Natural killer cell (primary cell): ENCODE results near the gene EXOC6B. TPM values are rescaled to one million over a fixed set of nuclear protein-coding genes. Genes with fewer than 3 reads are reported as not detected.

ENCODE experiments used
- ATAC-seq, 3 donors: fragments of 150-1000 bp in 2 of 3; fragments of 200-7000 bp in 1 of 3; cut with Tn5 transposase; 1 replicate in 1 of 3; 2 replicates in 2 of 3; pipeline ENCODE4 v1.10.0; 2021; ENCODE audit warnings: mild to moderate bottlenecking in 2 of 3, moderate library complexity in 2 of 3
- DNase-seq, 2 donors: peaks; one replicate each; pipeline versions ENCODE4 v3.0.0 to v3.0.0-alpha.2; 2013 to 2021; ENCODE audit warnings: mixed read lengths in 1 of 2
- H3K27ac ChIP-seq: one replicate; pipeline ENCODE4 v1.5.1; 2013; ENCODE audit warnings: mild to moderate bottlenecking, low read length
- H3K27me3 ChIP-seq: one replicate; pipeline ENCODE4 v1.6.1; 2013; ENCODE audit warnings: low read length; ENCODE audit not compliant: control insufficient read depth, insufficient read depth
- H3K36me3 ChIP-seq: one replicate; pipeline ENCODE4 v1.6.1; 2013; ENCODE audit warnings: low read length; ENCODE audit not compliant: control insufficient read depth, insufficient read depth
- H3K4me1 ChIP-seq: one replicate; pipeline ENCODE4 v1.6.1; 2013; ENCODE audit warnings: low read length; ENCODE audit not compliant: control insufficient read depth, insufficient read depth
- H3K4me3 ChIP-seq: one replicate; pipeline ENCODE4 v1.5.1; 2013; ENCODE audit warnings: low read length
- H3K9me3 ChIP-seq: one replicate; pipeline ENCODE4 v1.6.1; 2013; ENCODE audit warnings: low read length; ENCODE audit not compliant: control insufficient read depth, insufficient read depth
- H3K27ac Mint-ChIP-seq, 2 donors: one replicate each; pipeline ENCODE4 v1.8.0; 2022; ENCODE audit warnings: mild to moderate bottlenecking in 2 of 2, mixed read lengths in 2 of 2, moderate library complexity in 1 of 2
- H3K27me3 Mint-ChIP-seq, 2 donors: one replicate each; pipeline ENCODE4 v1.8.0; 2022; ENCODE audit warnings: low read depth in 2 of 2, mixed read lengths in 2 of 2
- H3K36me3 Mint-ChIP-seq: one replicate; pipeline ENCODE4 v1.8.0; 2022; ENCODE audit warnings: mixed read lengths
- H3K4me1 Mint-ChIP-seq, 2 donors: one replicate each; pipeline ENCODE4 v1.8.0; 2022; ENCODE audit warnings: mixed read lengths in 2 of 2
- H3K4me3 Mint-ChIP-seq: one replicate; pipeline ENCODE4 v1.8.0; 2022; ENCODE audit warnings: mild to moderate bottlenecking, moderate library complexity, mixed read lengths
- H3K9me3 Mint-ChIP-seq, 2 donors: one replicate each; pipeline ENCODE4 v1.8.0; 2022; ENCODE audit warnings: mixed read lengths in 2 of 2
- WGBS: methylation state at CpG from one replicate; pipeline ENCODE4 v1.1.7; 2013; ENCODE audit warnings: missing lambda C conversion rate; ENCODE audit not compliant: insufficient coverage; 5-methylcytosine and 5-hydroxymethylcytosine counted together
- intact Hi-C: fragments of 100-400 bp; cut with micrococcal nuclease; formaldehyde crosslinking; loops from one replicate; pipeline ENCODE4 v1.14.2; 2022
- total RNA-seq, 4 donors: library from RNA; stranded (reverse); fragments of 120-200 nt in 1 of 4; gene quantifications; one replicate each; pipeline versions ENCODE4 v1.2.3 to v1.2.4, GENCODE V29; 2013 to 2022
- TF ChIP-seq, protein P1 (sequence below): fragments of 200-600 bp; IDR thresholded peaks from one replicate; pipeline ENCODE4 v1.8.0; 2022; ENCODE audit warnings: antibody characterized with exemption

Gene EXOC6B
- total RNA-seq, 3 donors from 2014 or later (not counting 1 experiment from before 2014, with no cell fraction given) = 16.6 to 17.2 (median 17.1) TPM

DNA sequence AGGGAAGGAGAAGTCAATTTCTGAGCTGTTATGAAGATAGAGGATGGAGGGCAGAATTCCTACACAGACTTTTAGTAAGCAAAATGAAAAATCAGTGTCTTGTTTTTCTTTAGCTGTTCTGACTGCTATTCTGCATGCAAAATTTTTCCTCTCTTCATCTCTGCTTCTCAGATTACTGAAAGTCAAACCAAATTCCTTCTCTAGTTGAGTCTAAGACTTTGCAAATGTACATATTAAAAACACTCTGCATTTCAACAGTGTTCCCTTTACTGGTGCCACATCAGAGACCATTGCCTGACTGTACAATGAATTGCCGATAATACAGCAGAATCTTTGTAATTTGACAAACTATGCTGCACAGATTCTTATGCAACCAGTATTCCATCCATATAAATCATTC is 198.8 kb downstream of the EXOC6B start:
- Histone ChIP-seq H3K27ac (no peak overlapping the region), H3K4me3 (no peak overlapping the region), H3K36me3 (no peaks in the 10 kb centered on the region), H3K4me1 (no peaks in the 10 kb centered on the region), H3K9me3 (no peaks in the 10 kb centered on the region), H3K27me3 (no peaks in the 10 kb centered on the region)
- no peak for DNase-seq
- Mint-ChIP-seq H3K36me3 (no peaks in the 10 kb centered on the region), H3K27me3 (no peaks in the 10 kb centered on the region), H3K4me1 (no peaks in the 10 kb centered on the region), H3K9me3 (no peaks in the 10 kb centered on the region), H3K27ac (no peak overlapping the region), H3K4me3 (no peak overlapping the region)
- ATAC-seq = no peak
- TF ChIP-seq, protein P1, sequence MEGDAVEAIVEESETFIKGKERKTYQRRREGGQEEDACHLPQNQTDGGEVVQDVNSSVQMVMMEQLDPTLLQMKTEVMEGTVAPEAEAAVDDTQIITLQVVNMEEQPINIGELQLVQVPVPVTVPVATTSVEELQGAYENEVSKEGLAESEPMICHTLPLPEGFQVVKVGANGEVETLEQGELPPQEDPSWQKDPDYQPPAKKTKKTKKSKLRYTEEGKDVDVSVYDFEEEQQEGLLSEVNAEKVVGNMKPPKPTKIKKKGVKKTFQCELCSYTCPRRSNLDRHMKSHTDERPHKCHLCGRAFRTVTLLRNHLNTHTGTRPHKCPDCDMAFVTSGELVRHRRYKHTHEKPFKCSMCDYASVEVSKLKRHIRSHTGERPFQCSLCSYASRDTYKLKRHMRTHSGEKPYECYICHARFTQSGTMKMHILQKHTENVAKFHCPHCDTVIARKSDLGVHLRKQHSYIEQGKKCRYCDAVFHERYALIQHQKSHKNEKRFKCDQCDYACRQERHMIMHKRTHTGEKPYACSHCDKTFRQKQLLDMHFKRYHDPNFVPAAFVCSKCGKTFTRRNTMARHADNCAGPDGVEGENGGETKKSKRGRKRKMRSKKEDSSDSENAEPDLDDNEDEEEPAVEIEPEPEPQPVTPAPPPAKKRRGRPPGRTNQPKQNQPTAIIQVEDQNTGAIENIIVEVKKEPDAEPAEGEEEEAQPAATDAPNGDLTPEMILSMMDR = no peak
- no CpG with 5 or more reads among the region's 1 CpG for WGBS
- intact Hi-C loops = no loop called here

DNA sequence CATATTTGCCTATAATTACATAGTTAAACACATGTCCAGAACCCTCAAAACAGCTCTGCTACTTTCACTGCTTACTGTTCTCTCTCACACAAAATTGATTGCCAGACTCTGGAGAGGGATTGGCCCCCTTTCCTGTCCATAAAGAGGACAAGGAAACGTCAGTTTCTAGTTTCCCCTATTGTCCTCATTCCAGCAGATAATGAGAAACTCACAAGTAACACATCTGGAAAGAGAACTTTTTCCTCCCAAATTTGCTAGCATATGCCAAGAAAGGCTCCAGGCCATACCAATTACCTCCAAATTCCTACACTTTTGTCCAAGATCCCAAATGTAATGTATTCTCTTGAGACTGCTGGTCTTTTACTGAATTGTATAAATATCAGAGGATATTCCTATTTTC is 200.5 kb downstream of the EXOC6B start:
- Mint-ChIP-seq H3K36me3 (no peaks in the 10 kb centered on the region), H3K27ac (no peak overlapping the region), H3K9me3 (no peaks in the 10 kb centered on the region), H3K4me3 (no peak overlapping the region), H3K27me3 (no peaks in the 10 kb centered on the region), H3K4me1 (no peaks in the 10 kb centered on the region)
- TF ChIP-seq, protein P1 = no peak
- Histone ChIP-seq H3K27me3 (no peaks in the 10 kb centered on the region), H3K27ac (no peak overlapping the region), H3K9me3 (no peaks in the 10 kb centered on the region), H3K36me3 (no peaks in the 10 kb centered on the region), H3K4me1 (no peaks in the 10 kb centered on the region), H3K4me3 (no peak overlapping the region)
- DNase-seq (no peak), ATAC-seq (no peak)
- intact Hi-C loops = no loop called here
- 82% methylated on average over 1 of the region's 1 CpG for WGBS

DNA sequence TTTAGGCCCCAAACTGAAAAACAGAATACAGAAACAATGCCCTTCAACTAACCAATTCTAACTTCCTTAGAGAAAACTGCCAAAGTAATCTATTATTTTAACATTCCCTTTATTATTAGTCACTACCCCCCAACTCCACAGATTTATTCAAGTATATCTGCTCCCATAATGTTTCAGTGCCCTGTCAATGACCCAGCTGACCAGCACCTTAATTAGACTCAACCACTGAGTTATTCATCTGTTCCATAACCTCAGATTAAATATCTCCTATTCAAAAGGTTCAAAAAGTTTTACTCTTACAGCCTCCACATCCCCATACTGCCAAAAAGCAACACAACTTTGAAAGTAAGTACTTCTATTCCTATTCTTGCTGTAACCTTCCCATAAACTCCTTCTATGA is 202.4 kb downstream of the EXOC6B start:
- DNase-seq (no peak), ATAC-seq (no peak)
- Mint-ChIP-seq H3K4me1 (peaks cover 0 to 5% of the 10 kb centered on the region in 2 donors), H3K27me3 (no peaks in the 10 kb centered on the region), H3K36me3 (no peaks in the 10 kb centered on the region), H3K9me3 (peaks cover 0 to 2% of the 10 kb centered on the region in 2 donors), H3K27ac (no peak overlapping the region), H3K4me3 (no peak overlapping the region)
- Histone ChIP-seq H3K4me1 (no peaks in the 10 kb centered on the region), H3K9me3 (no peaks in the 10 kb centered on the region), H3K27ac (no peak overlapping the region), H3K27me3 (no peaks in the 10 kb centered on the region), H3K4me3 (no peak overlapping the region), H3K36me3 (no peaks in the 10 kb centered on the region)
- TF ChIP-seq, protein P1 = no peak
- intact Hi-C loops = no loop called here

DNA sequence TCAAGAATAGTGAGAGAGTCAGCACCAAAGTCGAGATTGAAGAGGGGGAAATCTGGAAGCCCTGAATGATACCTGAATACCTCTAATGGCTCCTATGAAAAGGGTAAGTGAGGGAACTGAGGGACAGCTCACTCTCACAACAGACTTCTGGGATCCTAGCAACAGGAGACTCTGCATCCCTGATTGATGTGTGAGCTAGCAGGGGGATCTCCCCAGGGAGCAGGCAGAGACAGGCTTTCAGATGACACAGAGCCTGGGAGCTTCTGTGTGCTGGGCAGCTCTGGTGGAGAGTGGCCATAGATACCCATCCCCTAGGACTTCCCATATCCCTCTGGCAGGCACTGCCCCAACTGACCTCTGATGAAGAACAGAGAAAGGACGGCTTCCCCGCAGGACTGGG is 206.2 kb downstream of the EXOC6B start:
- H3K4me1 ChIP-seq = no peaks in the 10 kb centered on the region
- Mint-ChIP-seq H3K27ac (no peak overlapping the region), H3K36me3 (peaks cover 6% of the 10 kb centered on the region), H3K4me1 (peaks cover 9 to 18% of the 10 kb centered on the region in 2 donors), H3K27me3 (no peaks in the 10 kb centered on the region), H3K4me3 (no peak overlapping the region), H3K9me3 (peaks cover 0 to 2% of the 10 kb centered on the region in 2 donors)
- TF ChIP-seq, protein P1 = no peak
- no peak overlapping the region for H3K4me3 ChIP-seq
- H3K27me3 ChIP-seq = no peaks in the 10 kb centered on the region
- no peaks in the 10 kb centered on the region for H3K36me3 ChIP-seq
- ATAC-seq (no peak), DNase-seq (no peak)
- peaks cover 9% of the 10 kb centered on the region for H3K9me3 ChIP-seq
- intact Hi-C loops = no loop called here
- H3K27ac ChIP-seq = no peak overlapping the region
- 82% methylated on average over 3 of the region's 3 CpGs for WGBS
